DOHH2 (cell line): ENCODE results near the gene PHF2.

Experiments used
- H3F3A ChIP-seq: fragments of 200-600 bp; sonication (generic), shearing (Covaris generic); 2 replicates; pipeline ENCODE4 v1.6.0; 2016; ENCODE audit warnings: antibody characterized with exemption, mild to moderate bottlenecking; ENCODE audit not compliant: control insufficient read depth, insufficient read depth
- H3K27ac ChIP-seq: fragments of 200-600 bp; sonication (generic); 2 replicates; pipeline ENCODE4 v1.5.1; 2014; ENCODE audit warnings: low read depth, mild to moderate bottlenecking, low read length, moderate library complexity
- H3K27me3 ChIP-seq: fragments of 200-600 bp; sonication (generic); 2 replicates; pipeline ENCODE4 v1.6.1; 2014; ENCODE audit warnings: mild to moderate bottlenecking, low read length, mixed read lengths; ENCODE audit not compliant: control insufficient read depth
- H3K36me3 ChIP-seq: fragments of 200-600 bp; sonication (generic); 2 replicates; pipeline ENCODE4 v1.6.1; 2014; ENCODE audit warnings: mild to moderate bottlenecking, low read length, moderate library complexity, mixed read lengths; ENCODE audit not compliant: control insufficient read depth
- H3K4me1 ChIP-seq: fragments of 200-600 bp; sonication (generic); 2 replicates; pipeline ENCODE4 v1.6.1; 2014; ENCODE audit warnings: mild to moderate bottlenecking, low read length, mixed read lengths; ENCODE audit not compliant: control insufficient read depth
- H3K4me2 ChIP-seq: fragments of 200-600 bp; sonication (generic); 2 replicates; pipeline ENCODE4 v1.6.0; 2014; ENCODE audit warnings: mild to moderate bottlenecking, low read length, moderate library complexity
- H3K4me3 ChIP-seq: fragments of 200-600 bp; sonication (generic); 2 replicates; pipeline ENCODE4 v1.5.1; 2014; ENCODE audit warnings: mild to moderate bottlenecking, low read length, mixed read lengths
- H3K79me2 ChIP-seq: fragments of 200-600 bp; sonication (generic); 2 replicates; pipeline ENCODE4 v1.6.1; 2014; ENCODE audit warnings: mild to moderate bottlenecking, low read length, mixed read lengths; ENCODE audit not compliant: control insufficient read depth
- H3K9me2 ChIP-seq: fragments of 200-600 bp; sonication (generic); replicated peaks from 2 replicates; pipeline ENCODE4 v1.6.1; 2014; ENCODE audit warnings: mild to moderate bottlenecking, low read length, mixed read lengths; ENCODE audit not compliant: control insufficient read depth
- H3K9me3 ChIP-seq: fragments of 200-600 bp; sonication (generic); 2 replicates; pipeline ENCODE4 v1.6.1; 2014; ENCODE audit warnings: antibody characterized with exemption, low read length, mixed read lengths; ENCODE audit not compliant: control insufficient read depth, insufficient read depth
- H4K20me1 ChIP-seq: fragments of 200-600 bp; sonication (generic); 2 replicates; pipeline ENCODE4 v1.6.0; 2014; ENCODE audit warnings: low read depth, mild to moderate bottlenecking, antibody characterized with exemption, low read length, moderate library complexity; ENCODE audit not compliant: control insufficient read depth, insufficient read depth
- CTCF ChIP-seq: fragments of 200-600 bp; sonication (generic); IDR thresholded peaks from one replicate; pipeline ENCODE4 v1.5.1; 2014; ENCODE audit warnings: antibody characterized with exemption, mild to moderate bottlenecking, low read depth, low read length; ENCODE audit not compliant: poor library complexity, severe bottlenecking
- EZH2phosphoT487 ChIP-seq: fragments of 200-600 bp; sonication (generic); IDR thresholded peaks from 2 replicates; pipeline ENCODE4 v1.6.1; 2017; ENCODE audit warnings: borderline replicate concordance, mild to moderate bottlenecking, antibody characterized with exemption, low read length, moderate library complexity, mixed read lengths

The PHF2 gene

GRCh38 chr9:93686127-93686879 lies 109.9 kb downstream of the PHF2 start:
- Histone ChIP-seq H3K27ac (no peak overlapping the region), H3K9me2 (no peaks in the 10 kb centered on the region), H4K20me1 (no peaks in the 10 kb centered on the region), H3K4me2 (no peak overlapping the region), H3F3A (no peaks in the 10 kb centered on the region), H3K36me3 (no peaks in the 10 kb centered on the region), H3K4me1 (no peaks in the 10 kb centered on the region), H3K9me3 (peaks cover 8% of the 10 kb centered on the region), H3K4me3 (no peak overlapping the region), H3K79me2 (no peaks in the 10 kb centered on the region), H3K27me3 (no peaks in the 10 kb centered on the region)
- TF ChIP-seq CTCF, result no peak
- TF ChIP-seq EZH2phosphoT487, result no peak

- Histone ChIP-seq H3K79me2 (no peaks in the 10 kb centered on the region), H3K4me3 (no peak overlapping the region), H3K9me2 (no peaks in the 10 kb centered on the region), H3K4me2 (no peak overlapping the region), H3F3A (no peaks in the 10 kb centered on the region), H3K27me3 (no peaks in the 10 kb centered on the region), H3K4me1 (no peaks in the 10 kb centered on the region), H3K36me3 (no peaks in the 10 kb centered on the region), H3K27ac (no peak overlapping the region), H3K9me3 (peaks cover 8% of the 10 kb centered on the region), H4K20me1 (no peaks in the 10 kb centered on the region)
- TF ChIP-seq CTCF (no peak), EZH2phosphoT487 (no peak)
Observed at GRCh38 chr9:93686880-93687236, 110.5 kb downstream of the PHF2 start.

GRCh38 chr9:93690618-93691017 lies 114.2 kb downstream of the PHF2 start:
- no peaks in the 10 kb centered on the region for H3F3A ChIP-seq
- H3K36me3 ChIP-seq, result no peaks in the 10 kb centered on the region
- no peaks in the 10 kb centered on the region for H3K4me1 ChIP-seq
- H3K4me3 ChIP-seq, result no peak overlapping the region
- H3K27ac ChIP-seq, result no peak overlapping the region
- no peaks in the 10 kb centered on the region for H3K9me2 ChIP-seq
- H3K79me2 ChIP-seq, result no peaks in the 10 kb centered on the region
- H3K27me3 ChIP-seq, result no peaks in the 10 kb centered on the region
- no peak for TF ChIP-seq CTCF
- TF ChIP-seq EZH2phosphoT487, result no peak
- no peaks in the 10 kb centered on the region for H4K20me1 ChIP-seq
- peaks cover 11% of the 10 kb centered on the region for H3K9me3 ChIP-seq
- H3K4me2 ChIP-seq, result no peak overlapping the region
